Myometrial cell (primary cell): Measurements from ENCODE around the gene OR4C13. TPM values are rescaled to one million over a fixed set of nuclear protein-coding genes. Genes with fewer than 3 reads are reported as not detected.

Experiments used
- total RNA-seq: library from RNA; depleted of rRNA; stranded (reverse); fragments of >200 nt; gene quantifications from 2 replicates; pipeline ENCODE4 v1.2.3, GENCODE V29; 2015

OR4C13 gene
- not detected in 2 replicates for total RNA-seq

GRCh38 chr11:49952091-49952490 lies at the start of gene OR4C13:
Gene OR4C13, plus strand, starts transcription at chr11:49952391. Its CDS starts 32 bp downstream, at chr11:49952423.

GRCh38 chr11:49982435-49982834 lies 30.2 kb downstream of the OR4C13 start, which contains the start of gene OR4C12:
Gene OR4C12, minus strand, starts transcription at chr11:49982535. Its CDS starts 34 bp downstream, at chr11:49982501.

Other genes starting within 250 kb of the OR4C13 start
- not detected in 2 replicates for gene OR4C12, start 30.1 kb downstream of the OR4C13 start, total RNA-seq
- gene OR4C45, start 80.5 kb downstream of the OR4C13 start, total RNA-seq, result not detected in 2 replicates